Erythroblast (primary cell): ENCODE results near the gene SMURF2.

Experiments used
- GATA1 ChIP-seq: IDR thresholded peaks from 2 replicates; pipeline ENCODE4 v1.6.1; 2011; ENCODE audit warnings: low read depth, mild to moderate bottlenecking, control low read depth, low read length, moderate library complexity
- POLR2A ChIP-seq: IDR thresholded peaks from 2 replicates; pipeline ENCODE4 v1.6.1; 2011; ENCODE audit warnings: mild to moderate bottlenecking, low read length

GRCh38 chr17:64531955-64532371 lies 130.1 kb downstream of the SMURF2 start:
- TF ChIP-seq POLR2A (no peak), GATA1 (no peak)
